Neural cell (in vitro differentiated cells): ENCODE results near the gene LRCH2.

Experiments used
- CTCF ChIP-seq: fragments of 450-650 bp; IDR thresholded peaks from 2 replicates; pipeline ENCODE4 v1.5.1; 2014; ENCODE audit warnings: antibody characterized with exemption, mild to moderate bottlenecking, moderate library complexity; ENCODE audit not compliant: poor library complexity, severe bottlenecking
- REST ChIP-seq: IDR thresholded peaks from 2 replicates; pipeline ENCODE4 v1.6.1; 2012; ENCODE audit warnings: borderline replicate concordance

- TF ChIP-seq CTCF (no peak), REST (no peak)
Observed at GRCh38 chrX:115234461-115234860, 565 bp upstream of the LRCH2 start.
